Subcutaneous adipose tissue (tissue), 4 donors: ENCODE measurements around the gene NCAPH2. TPM values are rescaled to one million over a fixed set of nuclear protein-coding genes. Genes with fewer than 3 reads are reported as not detected.

Experiments used
- CTCF ChIP-seq: fragments of 450-650 bp; IDR thresholded peaks from one replicate; pipeline ENCODE4 v1.5.1; 2016; ENCODE audit warnings: low read depth, mild to moderate bottlenecking, control low read depth, antibody characterized with exemption, moderate library complexity
- total RNA-seq, 4 donors: library from RNA; depleted of rRNA; stranded (reverse); fragments of >200 nt; gene quantifications; one replicate each; pipeline ENCODE4 v1.1.0, GENCODE V29; 2016

The NCAPH2 gene
- total RNA-seq, 4 donors from 2014 or later, result 15.3 to 55.6 (median 27.8) TPM

GRCh38 chr22:50531962-50532674 lies 24.1 kb downstream of the NCAPH2 start:
- no peak for TF ChIP-seq CTCF

GRCh38 chr22:50532824-50533796 lies 25.1 kb downstream of the NCAPH2 start:
- TF ChIP-seq CTCF, result no peak

- TF ChIP-seq CTCF, result no peak
Observed at GRCh38 chr22:50535113-50535512, 27.1 kb downstream of the NCAPH2 start.

- TF ChIP-seq CTCF, result no peak
Observed at GRCh38 chr22:50536226-50536625, 28.2 kb downstream of the NCAPH2 start.

- TF ChIP-seq CTCF, result no peak
Observed at GRCh38 chr22:50537765-50538164, 29.7 kb downstream of the NCAPH2 start.

- TF ChIP-seq CTCF, result no peak
Observed at GRCh38 chr22:50540381-50540780, 32.4 kb downstream of the NCAPH2 start.

- TF ChIP-seq CTCF, result no peak
Observed at GRCh38 chr22:50542416-50542927, 34.4 kb downstream of the NCAPH2 start.
